Astrocyte (in vitro differentiated cells and primary cell): ENCODE results near the gene CDK14.

Experiments
- CTCF ChIP-seq: IDR thresholded peaks from 2 replicates; pipeline ENCODE4 v1.5.1; 2011; ENCODE audit warnings: low read depth, mild to moderate bottlenecking, inconsistent platforms, low read length, moderate library complexity; ENCODE audit not compliant: insufficient read depth
- EZH2 ChIP-seq: IDR thresholded peaks from 2 replicates; pipeline ENCODE4 v1.6.1; 2012; ENCODE audit warnings: mild to moderate bottlenecking, low read length, inconsistent platforms; ENCODE audit not compliant: insufficient read depth

GRCh38 chr7:90709501-90710465 lies 113.7 kb downstream of the CDK14 start:
- TF ChIP-seq CTCF (no peak), EZH2 (no peak)
